ENCODE data around the gene KLHL6.

DNA sequence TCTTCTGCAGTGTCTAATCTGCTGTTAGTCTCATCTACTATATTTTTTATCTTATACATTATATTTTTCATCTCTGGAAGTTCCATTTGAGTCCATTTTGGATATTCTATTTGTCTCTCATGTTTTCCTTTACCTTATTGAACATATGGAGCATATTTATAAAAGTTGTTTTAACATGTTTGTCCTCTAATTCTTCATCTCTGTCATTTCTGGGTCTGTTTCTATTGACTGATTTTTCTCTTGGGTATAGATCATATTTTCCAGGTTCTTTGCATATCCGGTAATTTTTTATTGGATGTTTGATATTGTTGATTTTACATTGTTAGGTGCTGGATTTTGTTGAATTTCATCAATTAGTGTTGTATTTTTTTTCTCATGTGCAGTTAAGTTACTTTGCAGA, 42.5 kb upstream of the KLHL6 start:
- TF ChIP-seq JUND (IDR thresholded peaks at IDR 0.05) (no peak), YY1 (IDR thresholded peaks at IDR 0.05; ENCODE audit: low read depth) (no peak), POLR2AphosphoS5 (IDR thresholded peaks at IDR 0.05; ENCODE audit: low read depth, low read length) (no peak), GATA2 (CRISPR knock-in tag; IDR thresholded peaks at IDR 0.05) (no peak)
- TF ChIP-seq, protein P1, sequence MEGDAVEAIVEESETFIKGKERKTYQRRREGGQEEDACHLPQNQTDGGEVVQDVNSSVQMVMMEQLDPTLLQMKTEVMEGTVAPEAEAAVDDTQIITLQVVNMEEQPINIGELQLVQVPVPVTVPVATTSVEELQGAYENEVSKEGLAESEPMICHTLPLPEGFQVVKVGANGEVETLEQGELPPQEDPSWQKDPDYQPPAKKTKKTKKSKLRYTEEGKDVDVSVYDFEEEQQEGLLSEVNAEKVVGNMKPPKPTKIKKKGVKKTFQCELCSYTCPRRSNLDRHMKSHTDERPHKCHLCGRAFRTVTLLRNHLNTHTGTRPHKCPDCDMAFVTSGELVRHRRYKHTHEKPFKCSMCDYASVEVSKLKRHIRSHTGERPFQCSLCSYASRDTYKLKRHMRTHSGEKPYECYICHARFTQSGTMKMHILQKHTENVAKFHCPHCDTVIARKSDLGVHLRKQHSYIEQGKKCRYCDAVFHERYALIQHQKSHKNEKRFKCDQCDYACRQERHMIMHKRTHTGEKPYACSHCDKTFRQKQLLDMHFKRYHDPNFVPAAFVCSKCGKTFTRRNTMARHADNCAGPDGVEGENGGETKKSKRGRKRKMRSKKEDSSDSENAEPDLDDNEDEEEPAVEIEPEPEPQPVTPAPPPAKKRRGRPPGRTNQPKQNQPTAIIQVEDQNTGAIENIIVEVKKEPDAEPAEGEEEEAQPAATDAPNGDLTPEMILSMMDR (IDR thresholded peaks at IDR 0.05), result no peak

All from SK-N-SH (cell line).